Raji (cell line): ENCODE results near the gene PRKAG2.

Experiments used
- POLR2A ChIP-seq: IDR thresholded peaks from 2 replicates; pipeline ENCODE4 v1.6.1; 2011; ENCODE audit warnings: low read depth, low read length, control low read depth; ENCODE audit not compliant: insufficient read depth

Gene PRKAG2

DNA sequence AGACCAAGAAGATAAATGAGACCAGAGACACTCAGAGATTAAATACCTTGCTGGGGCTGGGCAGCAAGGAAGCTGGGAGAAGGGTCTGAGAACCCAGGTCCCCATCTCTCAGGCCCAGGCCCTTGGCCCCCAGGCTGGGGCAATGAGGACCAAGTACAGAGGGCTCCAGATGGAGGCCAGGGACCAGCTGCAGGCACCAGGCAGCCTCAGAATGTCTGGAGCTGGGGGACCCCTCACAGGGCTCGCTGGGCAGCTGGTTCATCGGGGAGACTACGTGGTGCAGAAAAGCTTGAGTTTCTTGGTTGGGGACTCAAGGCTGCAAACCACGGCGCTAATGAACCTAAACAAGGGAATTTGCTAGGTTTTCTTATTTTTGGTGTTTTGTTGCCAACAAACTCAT, 75.6 kb downstream of the PRKAG2 start:
- TF ChIP-seq POLR2A = no peak

DNA sequence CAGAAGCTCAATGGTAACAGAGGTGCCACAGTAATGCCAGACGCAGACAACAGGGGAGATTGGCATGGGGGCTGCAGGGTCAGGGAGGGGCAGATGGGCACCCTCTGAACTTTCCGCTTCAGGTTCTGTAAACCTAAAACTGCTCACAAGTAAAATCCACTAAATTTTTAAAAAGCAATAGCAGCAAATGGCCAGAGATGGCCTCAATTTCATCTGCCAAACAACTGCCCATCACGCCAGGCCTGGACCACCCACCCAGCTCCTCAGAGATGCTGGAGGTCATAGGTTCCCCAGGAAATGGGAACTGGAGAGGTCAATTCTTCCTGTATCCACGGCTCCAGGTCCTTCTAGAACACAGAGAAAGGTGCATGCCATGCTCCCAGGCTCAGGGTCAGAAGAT, 76.1 kb downstream of the PRKAG2 start:
- TF ChIP-seq POLR2A = no peak

- no peak for TF ChIP-seq POLR2A
Measured at GRCh38 chr7:151800391-151800790, 76.5 kb downstream of the PRKAG2 start.

- TF ChIP-seq POLR2A = no peak
Measured at GRCh38 chr7:151799506-151799905, 77.4 kb downstream of the PRKAG2 start.

DNA sequence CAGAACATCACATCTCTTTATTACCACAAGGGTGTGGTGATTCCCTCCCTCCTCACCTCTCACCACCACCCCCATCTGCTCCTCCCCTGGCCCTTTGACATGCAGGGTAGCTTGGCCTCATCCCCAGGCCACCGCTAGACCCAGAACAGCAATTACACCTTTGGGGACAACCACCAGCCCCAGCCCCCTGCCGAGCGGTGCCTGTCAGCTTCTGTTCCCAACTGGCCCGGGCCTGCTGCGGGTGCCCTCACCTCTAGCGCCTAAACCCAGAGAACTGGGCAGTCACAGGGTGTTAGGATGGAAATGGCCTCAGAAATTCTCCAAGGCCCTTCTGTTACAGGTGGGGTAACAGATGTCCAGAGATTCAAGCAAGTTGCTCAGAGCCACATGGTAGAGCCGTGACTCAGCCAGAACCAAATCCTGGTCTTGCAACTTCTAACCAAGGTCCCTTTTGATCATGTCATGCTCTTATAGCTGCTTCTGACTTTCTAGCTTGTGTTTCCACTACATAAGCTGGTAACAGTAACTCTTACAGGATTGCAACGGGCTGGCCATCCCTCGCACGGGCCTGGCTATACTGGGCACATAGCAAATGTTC, 78.0 kb downstream of the PRKAG2 start:
- TF ChIP-seq POLR2A = no peak

DNA sequence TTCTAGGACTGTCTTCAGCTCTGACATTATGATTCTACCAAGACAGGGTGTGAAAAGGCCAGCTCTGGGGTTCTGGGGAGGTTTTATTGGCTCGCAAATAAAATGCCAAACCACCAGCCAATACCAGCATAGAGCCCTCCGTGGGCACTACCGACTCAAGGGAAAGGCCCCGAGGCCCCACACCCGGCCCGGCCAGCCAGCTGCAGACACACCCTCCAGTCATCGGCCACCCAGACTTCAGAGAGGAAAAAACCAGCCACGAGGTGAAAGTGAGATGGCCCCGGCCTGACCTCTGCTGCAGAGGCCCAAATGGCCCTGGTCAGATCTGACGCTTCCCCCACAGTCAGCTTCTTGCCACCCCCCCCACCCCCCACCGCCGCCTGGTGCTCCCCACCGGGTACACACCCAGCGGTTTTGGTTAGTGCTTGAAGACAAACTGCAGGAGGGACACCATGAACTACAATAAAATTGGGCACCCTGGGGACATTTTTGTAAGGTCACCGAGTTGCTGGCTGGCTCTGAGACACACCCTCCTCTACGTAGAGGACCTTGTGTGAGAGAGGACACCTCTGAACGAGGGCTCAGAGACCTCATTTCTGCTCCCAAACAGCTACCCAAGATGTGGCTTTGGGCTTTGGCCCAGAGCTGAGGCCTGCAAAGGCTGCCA, 79.9 kb downstream of the PRKAG2 start:
- TF ChIP-seq POLR2A = no peak

GRCh38 chr7:151796091-151796870, 80.6 kb downstream of the PRKAG2 start:
- no peak for TF ChIP-seq POLR2A

DNA sequence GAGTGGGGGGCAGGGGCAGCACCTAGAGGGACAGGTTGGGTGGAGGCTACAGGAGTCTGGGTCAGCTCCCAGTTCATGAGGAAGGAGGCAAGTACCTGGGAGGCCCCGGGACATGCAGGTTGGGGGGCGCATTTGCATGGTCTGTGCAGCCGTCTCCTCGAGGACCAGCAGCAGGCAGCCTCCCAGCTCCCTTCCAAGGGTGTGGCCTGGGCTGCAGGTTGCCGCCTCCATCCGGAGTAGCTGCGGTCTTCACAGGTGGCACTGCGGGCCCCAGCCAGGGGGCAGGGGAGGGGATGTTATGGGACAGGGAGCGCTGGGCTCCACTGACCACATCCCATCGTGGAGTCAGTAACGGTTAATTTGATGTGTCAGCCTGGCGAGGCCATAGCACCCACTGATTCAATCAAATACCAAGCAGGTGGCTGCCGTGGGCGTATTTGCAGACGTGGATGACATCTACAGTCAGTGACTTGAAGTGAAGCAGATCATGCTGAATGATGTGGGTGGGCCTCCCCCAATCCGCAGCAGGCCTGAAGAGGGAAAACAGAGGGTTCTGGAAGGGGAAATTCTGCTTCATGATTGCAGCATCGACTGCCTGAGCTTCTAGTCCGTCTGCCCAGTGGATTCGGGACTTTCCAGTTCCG, 81.6 kb downstream of the PRKAG2 start:
- no peak for TF ChIP-seq POLR2A

- no peak for TF ChIP-seq POLR2A
Measured at GRCh38 chr7:151794508-151795167, 82.3 kb downstream of the PRKAG2 start.

- no peak for TF ChIP-seq POLR2A
Measured at GRCh38 chr7:151793991-151794507, 82.9 kb downstream of the PRKAG2 start.

DNA sequence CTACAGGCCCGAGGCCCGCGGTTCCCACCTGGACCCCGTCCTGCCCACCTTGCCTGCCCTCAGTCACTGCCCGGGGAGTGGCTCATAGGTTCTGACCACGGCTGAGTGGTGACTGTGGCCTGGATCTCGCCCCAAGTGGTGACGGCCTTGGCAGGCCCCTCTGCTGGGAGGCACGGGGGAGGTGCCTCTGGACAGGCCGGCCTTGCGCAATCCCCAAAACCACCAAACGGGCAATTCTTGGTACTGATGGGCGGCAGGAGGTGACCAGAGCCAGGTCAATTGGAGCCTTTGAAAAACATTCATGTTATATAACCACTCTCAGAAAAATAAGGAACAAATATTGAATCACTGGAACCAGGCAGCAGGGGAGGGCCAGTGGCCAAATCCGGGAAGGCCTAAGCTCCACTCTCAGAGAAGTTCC, 83.4 kb downstream of the PRKAG2 start:
- no peak for TF ChIP-seq POLR2A

DNA sequence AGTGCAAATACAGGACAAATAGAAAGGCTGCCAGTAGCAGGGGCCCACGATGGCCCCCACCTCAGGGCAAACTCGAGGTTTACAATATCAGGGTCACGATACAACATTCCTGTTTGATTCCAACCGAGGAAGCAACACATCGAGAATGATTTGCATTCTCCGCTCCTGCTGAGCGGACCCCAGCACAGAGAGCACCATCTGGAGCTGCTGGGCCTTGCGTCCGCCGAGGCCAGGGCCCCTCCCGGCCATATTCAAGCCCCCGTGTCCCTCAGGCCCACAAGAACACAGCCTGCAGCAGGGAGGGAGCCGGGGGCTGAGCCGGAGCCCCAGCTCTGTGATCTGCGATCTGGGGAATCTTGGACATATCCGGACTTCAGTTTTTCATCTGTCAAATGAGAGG, 84.3 kb downstream of the PRKAG2 start:
- no peak for TF ChIP-seq POLR2A

DNA sequence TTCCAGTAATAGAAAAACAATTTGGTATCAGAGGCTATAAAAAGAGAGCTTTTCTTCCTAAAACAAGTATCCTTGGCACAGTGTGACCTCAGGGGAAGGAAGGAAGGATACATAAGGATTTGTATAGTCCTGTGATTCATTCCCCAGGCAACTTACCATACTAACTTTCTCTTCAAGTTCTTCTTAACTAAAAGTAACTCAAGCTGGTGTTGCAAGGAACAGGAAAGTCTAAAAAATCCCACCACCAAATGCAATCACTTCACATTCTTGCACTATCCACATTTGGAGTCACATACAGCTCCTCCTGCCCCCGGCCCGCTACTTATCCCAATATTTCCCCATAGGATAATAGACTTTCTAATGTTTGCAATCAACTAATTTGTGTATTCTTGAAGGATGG, 84.8 kb downstream of the PRKAG2 start:
- no peak for TF ChIP-seq POLR2A

DNA sequence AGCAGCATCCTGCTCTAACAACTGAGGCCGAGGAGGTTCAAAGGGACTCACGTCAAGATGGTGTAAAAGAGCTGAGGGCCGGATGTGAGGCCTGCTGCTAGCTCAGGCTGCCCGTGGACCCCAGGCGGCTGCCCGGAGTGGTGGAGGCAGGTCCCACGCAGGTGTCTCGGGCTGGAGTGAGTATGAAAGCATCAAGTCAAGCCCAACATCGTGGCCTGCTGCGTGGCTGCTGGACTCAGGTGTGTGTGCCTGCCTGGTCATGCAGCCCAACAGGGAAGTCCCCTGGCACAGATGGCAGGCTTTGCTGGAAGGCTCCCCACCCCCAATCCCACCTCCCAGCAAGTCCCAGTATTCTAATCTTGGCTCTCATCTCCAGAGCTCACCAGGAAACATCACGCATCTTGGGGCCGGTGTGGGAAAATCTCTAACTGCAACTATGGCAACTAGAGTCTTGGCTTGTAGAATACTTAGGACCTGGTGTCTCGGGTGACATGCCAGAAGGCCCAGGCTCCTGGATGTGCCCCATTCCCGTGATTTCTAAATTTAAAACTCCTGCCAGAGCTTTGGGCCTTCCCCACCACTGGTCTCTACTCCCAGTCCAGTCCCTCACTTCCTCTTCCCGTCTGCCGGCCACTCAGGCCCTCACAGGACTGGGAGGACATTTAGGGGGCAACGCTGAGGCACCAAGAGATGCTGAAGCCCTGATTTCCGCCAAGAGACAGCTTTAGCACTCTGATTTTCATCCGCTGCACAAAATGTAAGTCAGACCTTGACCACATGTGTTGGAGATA, 85.9 kb downstream of the PRKAG2 start:
- TF ChIP-seq POLR2A = no peak
